Psoas muscle (tissue), 8 donors: ENCODE data around the gene STRC. TPM values are rescaled to one million over a fixed set of nuclear protein-coding genes. Genes with fewer than 3 reads are reported as not detected.
A peak's percentile ranks its signal among the peaks of the same experiment; 100 is the strongest.

Experiments
- ATAC-seq, 4 donors: fragments of 200-7000 bp; cut with Tn5 transposase; one replicate each; pipeline ENCODE4 v1.9.1; 2020; ENCODE audit warnings: moderate library complexity in 3 of 4, mild to moderate bottlenecking in 2 of 4
- DNase-seq, 2 donors: peaks; one replicate each; pipeline ENCODE4 v3.0.0-alpha.2; 2020
- H3K27ac ChIP-seq: fragments of 200-600 bp; one replicate; pipeline ENCODE4 v1.8.0; 2022
- H3K27me3 ChIP-seq, 3 donors: fragments of 200-600 bp in 1 of 3; one replicate each; pipeline versions ENCODE4 v1.6.1 to v1.8.0; 2013 to 2022; ENCODE audit warnings: low read length in 2 of 3, mild to moderate bottlenecking in 2 of 3, moderate library complexity in 1 of 3; ENCODE audit not compliant: insufficient read depth in 3 of 3
- H3K36me3 ChIP-seq, 2 donors: fragments of 200-600 bp in 1 of 2; one replicate each; pipeline versions ENCODE4 v1.6.1 to v1.8.0; 2013 to 2022; ENCODE audit warnings: low read depth in 1 of 2, mild to moderate bottlenecking in 1 of 2, moderate library complexity in 1 of 2; ENCODE audit not compliant: insufficient read depth in 1 of 2
- H3K4me1 ChIP-seq: fragments of 200-600 bp; one replicate; pipeline ENCODE4 v1.8.0; 2022
- H3K4me3 ChIP-seq: fragments of 200-600 bp; one replicate; pipeline ENCODE4 v1.8.0; 2022; ENCODE audit warnings: mild to moderate bottlenecking
- H3K9me3 ChIP-seq: fragments of 200-600 bp; one replicate; pipeline ENCODE4 v1.8.0; 2022
- WGBS, 3 donors: extraction: QIAGEN DNeasy Blood & Tissue Kit; methylation state at CpG; one replicate each; pipeline versions ENCODE4 v1.1.6 to v1.1.7; 2013; 5-methylcytosine and 5-hydroxymethylcytosine counted together
- intact Hi-C, 2 donors: fragments of 100-400 bp; cut with DNase I; formaldehyde crosslinking; loops; one replicate each; pipeline versions ENCODE4 v1.11.0 to v1.14.2; 2022
- polyA plus RNA-seq, 3 donors: library from polyadenylated mRNA; stranded (reverse); fragments of 200-250 nt; gene quantifications; one replicate each; pipeline ENCODE4 v1.2.3, GENCODE V29; 2013
- total RNA-seq, 4 donors: library from RNA; stranded (reverse); fragmentation: NEBNext Ultra II Directional in 2 of 4; extraction: Animal tissue kit (Norgen Biotek cat#: 25700) in 2 of 4; gene quantifications; one replicate each; pipeline versions ENCODE4 v1.2.1 to v1.2.4, GENCODE V29; 2021 to 2023
- TF ChIP-seq, protein P1 (sequence below): fragments of 200-600 bp; IDR thresholded peaks from one replicate; pipeline ENCODE4 v1.8.0; 2022; ENCODE audit warnings: antibody characterized with exemption
- donor health status: healthy with polysubstance abuse.
- donor health status: DM: no; HTN: no; CAD: no; lungs with moderate emphysema.
- donor health status: Bipolar disorder and iron deficiency.
- donor health status: healthy.
- donor health status: DM: yes; HTN: yes; CAD: no.
- donor health status: DM: no; HTN: no; CAD: no.
- donor health status: DM: no; HTN: no; CAD: no.
- donor health status: DM: yes; HTN: yes; CAD: no.

The STRC gene
- total and polyA plus RNA-seq, 7 donors, result 0.08 to 0.62 (median 0.20) TPM; not detected in 2

DNA sequence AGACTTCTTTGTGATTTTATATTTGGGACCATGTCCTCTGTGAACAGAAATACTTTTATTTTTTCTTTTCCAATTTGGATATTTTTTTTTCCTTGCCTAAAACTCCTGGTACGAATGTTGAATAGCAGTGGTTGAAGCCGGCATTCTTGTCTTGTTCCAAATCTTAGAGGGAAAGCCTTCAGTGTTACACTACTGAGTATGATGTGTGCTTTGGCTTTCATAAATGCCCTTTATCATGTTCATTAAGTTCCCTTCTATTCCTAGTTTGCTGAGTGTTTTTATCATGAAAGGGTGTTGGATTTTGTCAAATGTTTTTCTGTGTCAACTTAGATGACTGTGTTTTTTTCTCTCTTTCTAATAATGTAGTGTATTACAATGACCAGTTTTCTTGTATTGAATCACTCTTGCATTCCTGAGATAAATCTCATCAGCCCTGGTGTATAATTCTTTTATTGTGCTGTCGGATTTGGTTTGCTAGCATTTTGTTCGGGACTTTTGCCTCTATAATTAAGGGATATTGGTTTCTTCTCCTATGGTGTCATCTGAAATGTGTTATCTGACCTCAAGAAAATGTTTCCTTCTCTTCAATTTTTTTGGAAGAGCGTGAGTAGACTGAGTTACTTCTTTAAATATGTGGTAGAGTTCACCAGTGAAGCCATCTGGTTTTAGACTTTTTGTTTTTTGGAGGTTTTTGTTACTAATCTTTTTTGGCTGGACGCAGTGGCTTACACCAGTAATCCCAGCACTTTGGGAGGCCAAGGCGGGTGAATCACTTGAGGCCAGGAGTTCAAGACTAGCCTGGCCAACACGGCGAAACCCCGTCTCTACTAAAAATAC, 67.9 kb downstream of the STRC start:
- intact Hi-C loops, result no loop called here
- DNase-seq (peak in 1 of 2 donors; percentile 30), ATAC-seq (no peak)
- Histone ChIP-seq H3K4me1 (no peaks in the 10 kb centered on the region), H3K36me3 (peaks cover 0 to 38% of the 10 kb centered on the region in 2 donors), H3K27me3 (no peaks in the 10 kb centered on the region), H3K4me3 (no peak overlapping the region), H3K27ac (no peak overlapping the region), H3K9me3 (peaks cover 4% of the 10 kb centered on the region)
- 61 to 75% (median 70%) methylated on average over 10 of the region's 10 CpGs for WGBS, 3 donors
- TF ChIP-seq, protein P1, sequence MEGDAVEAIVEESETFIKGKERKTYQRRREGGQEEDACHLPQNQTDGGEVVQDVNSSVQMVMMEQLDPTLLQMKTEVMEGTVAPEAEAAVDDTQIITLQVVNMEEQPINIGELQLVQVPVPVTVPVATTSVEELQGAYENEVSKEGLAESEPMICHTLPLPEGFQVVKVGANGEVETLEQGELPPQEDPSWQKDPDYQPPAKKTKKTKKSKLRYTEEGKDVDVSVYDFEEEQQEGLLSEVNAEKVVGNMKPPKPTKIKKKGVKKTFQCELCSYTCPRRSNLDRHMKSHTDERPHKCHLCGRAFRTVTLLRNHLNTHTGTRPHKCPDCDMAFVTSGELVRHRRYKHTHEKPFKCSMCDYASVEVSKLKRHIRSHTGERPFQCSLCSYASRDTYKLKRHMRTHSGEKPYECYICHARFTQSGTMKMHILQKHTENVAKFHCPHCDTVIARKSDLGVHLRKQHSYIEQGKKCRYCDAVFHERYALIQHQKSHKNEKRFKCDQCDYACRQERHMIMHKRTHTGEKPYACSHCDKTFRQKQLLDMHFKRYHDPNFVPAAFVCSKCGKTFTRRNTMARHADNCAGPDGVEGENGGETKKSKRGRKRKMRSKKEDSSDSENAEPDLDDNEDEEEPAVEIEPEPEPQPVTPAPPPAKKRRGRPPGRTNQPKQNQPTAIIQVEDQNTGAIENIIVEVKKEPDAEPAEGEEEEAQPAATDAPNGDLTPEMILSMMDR, result no peak

Other genes with a start within 250 kb of the STRC start
- 10 to 100 TPM; 18.5 to 26.2 (median 21.9) TPM for gene ZSCAN29, start 247.8 kb downstream of the STRC start, total RNA-seq
- 10 to 100 TPM in 1 of 3 donors, 1 to 10 TPM in 2; 5.7 to 31.5 (median 7.2) TPM for gene ZSCAN29, start 247.8 kb downstream of the STRC start, polyA plus RNA-seq
- gene TUBGCP4, start 247.7 kb downstream of the STRC start, total RNA-seq, result 10 to 100 TPM; 12.8 to 21.0 (median 19.2) TPM
- gene TUBGCP4, start 247.7 kb downstream of the STRC start, polyA plus RNA-seq, result 10 to 100 TPM in 2 of 3 donors, 1 to 10 TPM in 1; 6.1 to 12.1 (median 11.9) TPM
- gene TP53BP1, start 125.6 kb downstream of the STRC start, total RNA-seq, result 10 to 100 TPM; 11.6 to 31.3 (median 24.2) TPM
- 10 to 100 TPM in 2 of 3 donors, 1 to 10 TPM in 1; 7.4 to 13.9 (median 12.8) TPM for gene TP53BP1, start 125.6 kb downstream of the STRC start, polyA plus RNA-seq
- 10 to 100 TPM in 1 of 4 donors, 1 to 10 TPM in 3; 2.7 to 25.1 (median 7.9) TPM for gene MAP1A, start 101.2 kb downstream of the STRC start, total RNA-seq
- gene MAP1A, start 101.2 kb downstream of the STRC start, polyA plus RNA-seq, result 1 to 10 TPM in 2 of 3 donors, under 1 TPM in 1; 0.63 to 1.7 (median 1.3) TPM
- 10 to 100 TPM; 19.3 to 37.3 (median 27.9) TPM for gene PPIP5K1, start 28.6 kb downstream of the STRC start, total RNA-seq
- gene PPIP5K1, start 28.6 kb downstream of the STRC start, polyA plus RNA-seq, result 10 to 100 TPM in 1 of 3 donors, 1 to 10 TPM in 2; 4.5 to 14.2 (median 5.2) TPM
- gene CKMT1B, start 24.8 kb downstream of the STRC start, total RNA-seq, result under 1 TPM in 1 of 4 donors, not detected in 3; 0.21 TPM
- gene CKMT1B, start 24.8 kb downstream of the STRC start, polyA plus RNA-seq, result under 1 TPM in 2 of 3 donors, not detected in 1; 0.10 to 0.14 TPM
- gene CATSPER2, start 30.0 kb upstream of the STRC start, total RNA-seq, result 1 to 10 TPM in 3 of 4 donors, under 1 TPM in 1; 0.87 to 1.4 (median 1.2) TPM
- 1 to 10 TPM in 2 of 3 donors, under 1 TPM in 1; 0.80 to 3.2 (median 3.1) TPM for gene CATSPER2, start 30.0 kb upstream of the STRC start, polyA plus RNA-seq
- not detected for gene CKMT1A, start 75.1 kb upstream of the STRC start, total RNA-seq
- under 1 TPM; 0.03 to 0.14 (median 0.12) TPM for gene CKMT1A, start 75.1 kb upstream of the STRC start, polyA plus RNA-seq
- gene PDIA3, start 127.6 kb upstream of the STRC start, total RNA-seq, result 10 to 100 TPM; 49.5 to 81.9 (median 66.7) TPM
- 10 to 100 TPM; 48.0 to 89.0 (median 50.0) TPM for gene PDIA3, start 127.6 kb upstream of the STRC start, polyA plus RNA-seq
- 1 to 10 TPM; 1.3 to 8.5 (median 2.3) TPM for gene ELL3, start 158.2 kb upstream of the STRC start, total RNA-seq
- 1 to 10 TPM; 1.5 to 4.6 (median 4.1) TPM for gene ELL3, start 158.2 kb upstream of the STRC start, polyA plus RNA-seq
- 1,000 to 10,000 TPM in 1 of 4 donors, 100 to 1,000 TPM in 3; 471 to 1,023 (median 623) TPM for gene SERF2, start 173.5 kb upstream of the STRC start, total RNA-seq
- gene SERF2, start 173.5 kb upstream of the STRC start, polyA plus RNA-seq, result 1,000 to 10,000 TPM; 1,091 to 1,648 (median 1,147) TPM
- under 1 TPM; 0.18 to 0.30 (median 0.21) TPM for gene SERINC4, start 181.4 kb upstream of the STRC start, total RNA-seq
- gene SERINC4, start 181.4 kb upstream of the STRC start, polyA plus RNA-seq, result under 1 TPM; 0.15 to 0.93 (median 0.57) TPM
- gene HYPK, start 181.8 kb upstream of the STRC start, total RNA-seq, result 10 to 100 TPM; 17.7 to 28.0 (median 18.9) TPM
- gene HYPK, start 181.8 kb upstream of the STRC start, polyA plus RNA-seq, result 10 to 100 TPM in 2 of 3 donors, under 1 TPM in 1; 0.77 to 36.5 (median 26.4) TPM
- gene MFAP1, start 205.9 kb upstream of the STRC start, total RNA-seq, result 10 to 100 TPM; 18.0 to 21.4 (median 20.7) TPM
- 10 to 100 TPM; 17.2 to 31.4 (median 23.5) TPM for gene MFAP1, start 205.9 kb upstream of the STRC start, polyA plus RNA-seq
- under 1 TPM; 0.47 to 0.88 (median 0.75) TPM for gene WDR76, start 208.2 kb upstream of the STRC start, total RNA-seq
- under 1 TPM; 0.34 to 0.70 (median 0.59) TPM for gene WDR76, start 208.2 kb upstream of the STRC start, polyA plus RNA-seq